Tibial nerve (tissue), 4 donors: ENCODE measurements around the gene GUK1. TPM values are rescaled to one million over a fixed set of nuclear protein-coding genes. Genes with fewer than 3 reads are reported as not detected.
"Not testable (repeated sequence)": the region's sequence is repeated elsewhere in the genome, so short reads cannot be mapped to it uniquely, and the experiment has no call there.

ENCODE experiments used
- DNase-seq, 2 donors: peaks; one replicate each; pipeline ENCODE4 v3.0.0-alpha.2; 2019; ENCODE audit warnings: low spot score in 2 of 2
- H3K27ac ChIP-seq, 4 donors: fragments of 200-600 bp; sonication (generic) in 3 of 4; one replicate each; pipeline ENCODE4 v1.5.1; 2017 to 2019; ENCODE audit warnings: mild to moderate bottlenecking in 1 of 4
- H3K27me3 ChIP-seq, 2 donors: fragments of 200-600 bp; sonication (generic) in 1 of 2; one replicate each; pipeline versions ENCODE4 v1.5.1 to v1.6.0; 2017 to 2019
- H3K36me3 ChIP-seq, 3 donors: fragments of 200-600 bp; sonication (generic); one replicate each; pipeline ENCODE4 v1.5.1; 2018 to 2019
- H3K4me1 ChIP-seq, 4 donors: fragments of 200-600 bp; sonication (generic) in 3 of 4; one replicate each; pipeline ENCODE4 v1.5.1; 2017 to 2019
- H3K4me3 ChIP-seq, 4 donors: fragments of 200-600 bp; sonication (generic) in 3 of 4; one replicate each; pipeline ENCODE4 v1.5.1; 2017 to 2019; ENCODE audit warnings: mild to moderate bottlenecking in 1 of 4, moderate library complexity in 1 of 4
- H3K9me3 ChIP-seq, 4 donors: fragments of 200-600 bp; sonication (generic) in 3 of 4; one replicate each; pipeline ENCODE4 v1.5.1; 2017 to 2019
- EP300 ChIP-seq, 2 donors: sonication (generic); formaldehyde crosslinking; IDR thresholded peaks; one replicate each; pipeline ENCODE4 v1.6.1; 2017; ENCODE audit warnings: antibody characterized with exemption in 2 of 2, mild to moderate bottlenecking in 1 of 2
- POLR2A ChIP-seq, 2 donors: fragments of 450-650 bp; IDR thresholded peaks; one replicate each; pipeline ENCODE4 v1.6.1; 2017; ENCODE audit warnings: antibody characterized with exemption in 2 of 2, mild to moderate bottlenecking in 2 of 2, moderate library complexity in 2 of 2
- WGBS, 2 donors: methylation state at CpG; one replicate each; pipeline ENCODE4 v1.1.5; 2018; 5-methylcytosine and 5-hydroxymethylcytosine counted together
- total RNA-seq, 4 donors: library from RNA; depleted of rRNA; stranded (reverse); fragments of >200 nt; gene quantifications; one replicate each; pipeline ENCODE4 v1.1.0, GENCODE V29; 2016
- TF ChIP-seq, protein P1 (sequence below), 5 experiments: fragments of 200-600 bp in 3 of 5; fragments of 450-650 bp in 2 of 5; sonication (generic) in 3 of 5; IDR thresholded peaks; one replicate each; pipeline ENCODE4 v1.5.1; 2016 to 2019; ENCODE audit warnings: antibody characterized with exemption in 5 of 5, mild to moderate bottlenecking in 3 of 5, moderate library complexity in 2 of 5

The GUK1 gene
- total RNA-seq, 4 donors from 2014 or later: 501 to 540 (median 510) TPM

DNA sequence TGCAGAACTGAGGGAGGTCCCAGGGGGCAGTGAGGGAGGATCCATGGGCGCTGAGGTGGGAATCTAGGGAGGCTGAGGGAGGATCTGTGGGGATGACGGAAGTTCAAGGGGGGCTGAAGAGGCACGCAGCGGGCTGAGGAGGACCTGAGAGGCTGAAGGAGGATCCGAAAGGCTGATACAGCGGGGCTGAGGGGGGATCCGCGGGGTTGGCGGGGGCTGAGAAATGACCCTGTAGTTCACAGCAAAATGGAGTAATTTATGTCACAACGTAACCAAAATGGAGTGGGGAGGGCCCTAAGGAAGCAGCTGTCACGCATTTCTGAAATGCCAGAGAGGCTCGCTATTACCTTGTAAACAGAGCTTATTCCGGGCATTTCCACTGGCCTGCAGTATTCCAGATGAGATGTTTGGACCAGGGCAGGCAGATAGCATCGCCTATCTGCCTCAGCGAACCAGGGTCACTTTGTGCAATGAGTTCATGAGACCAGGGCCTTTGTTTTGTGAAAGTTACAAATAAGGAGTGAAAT is 30.1 kb upstream of the GUK1 start:
- TF ChIP-seq, protein P1, sequence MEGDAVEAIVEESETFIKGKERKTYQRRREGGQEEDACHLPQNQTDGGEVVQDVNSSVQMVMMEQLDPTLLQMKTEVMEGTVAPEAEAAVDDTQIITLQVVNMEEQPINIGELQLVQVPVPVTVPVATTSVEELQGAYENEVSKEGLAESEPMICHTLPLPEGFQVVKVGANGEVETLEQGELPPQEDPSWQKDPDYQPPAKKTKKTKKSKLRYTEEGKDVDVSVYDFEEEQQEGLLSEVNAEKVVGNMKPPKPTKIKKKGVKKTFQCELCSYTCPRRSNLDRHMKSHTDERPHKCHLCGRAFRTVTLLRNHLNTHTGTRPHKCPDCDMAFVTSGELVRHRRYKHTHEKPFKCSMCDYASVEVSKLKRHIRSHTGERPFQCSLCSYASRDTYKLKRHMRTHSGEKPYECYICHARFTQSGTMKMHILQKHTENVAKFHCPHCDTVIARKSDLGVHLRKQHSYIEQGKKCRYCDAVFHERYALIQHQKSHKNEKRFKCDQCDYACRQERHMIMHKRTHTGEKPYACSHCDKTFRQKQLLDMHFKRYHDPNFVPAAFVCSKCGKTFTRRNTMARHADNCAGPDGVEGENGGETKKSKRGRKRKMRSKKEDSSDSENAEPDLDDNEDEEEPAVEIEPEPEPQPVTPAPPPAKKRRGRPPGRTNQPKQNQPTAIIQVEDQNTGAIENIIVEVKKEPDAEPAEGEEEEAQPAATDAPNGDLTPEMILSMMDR (IDR thresholded peaks at IDR 0.05): no peak
- TF ChIP-seq EP300 (IDR thresholded peaks at IDR 0.05): no peak
- Histone ChIP-seq H3K27me3 (no peaks in the 10 kb centered on the region), H3K27ac (peak overlapping the region; percentile 93 to 99 (median 98)), H3K4me1 (peaks cover 0 to 23% (median 13%) of the 10 kb centered on the region in 4 donors), H3K9me3 (no peaks in the 10 kb centered on the region), H3K36me3 (peaks cover 0 to 30% (median 0%) of the 10 kb centered on the region in 3 donors), H3K4me3 (peak overlapping the region; percentile 74 to 99 (median 92))
- no peak for DNase-seq
- WGBS, 2 donors: 32 to 37% methylated on average over 15 of the region's 15 CpGs

DNA sequence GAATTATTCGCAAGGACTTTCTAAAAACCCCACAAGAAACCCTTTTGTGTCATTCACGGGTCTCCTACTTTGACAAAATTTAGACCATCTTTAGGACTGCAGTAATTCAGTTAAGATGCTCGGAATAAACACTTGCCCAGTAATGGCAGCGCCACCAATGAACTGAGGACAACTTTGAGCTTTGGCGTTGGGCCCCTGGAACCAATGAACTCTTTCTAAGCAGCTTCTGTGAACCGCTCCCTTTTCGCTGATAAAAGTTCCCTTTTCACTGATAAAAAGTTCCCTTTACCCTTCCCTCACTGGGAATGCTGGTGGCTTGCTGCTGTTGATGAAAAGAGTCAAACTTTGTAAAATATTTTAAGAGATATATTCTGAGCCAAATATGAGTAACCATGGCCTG is 29.5 kb upstream of the GUK1 start:
- Histone ChIP-seq H3K4me1 (peaks cover 0 to 23% (median 13%) of the 10 kb centered on the region in 4 donors), H3K9me3 (no peaks in the 10 kb centered on the region), H3K27me3 (no peaks in the 10 kb centered on the region), H3K36me3 (peaks cover 0 to 25% (median 0%) of the 10 kb centered on the region in 3 donors), H3K4me3 (no peak overlapping the region), H3K27ac (peak overlapping the region; percentile 93 to 99 (median 98))
- WGBS, 2 donors: 82 to 93% methylated on average over 7 of the region's 7 CpGs
- TF ChIP-seq EP300 (IDR thresholded peaks at IDR 0.05) (no peak), POLR2A (IDR thresholded peaks at IDR 0.05) (no peak)
- TF ChIP-seq, protein P1 (IDR thresholded peaks at IDR 0.05): no peak
- DNase-seq: no peak

DNA sequence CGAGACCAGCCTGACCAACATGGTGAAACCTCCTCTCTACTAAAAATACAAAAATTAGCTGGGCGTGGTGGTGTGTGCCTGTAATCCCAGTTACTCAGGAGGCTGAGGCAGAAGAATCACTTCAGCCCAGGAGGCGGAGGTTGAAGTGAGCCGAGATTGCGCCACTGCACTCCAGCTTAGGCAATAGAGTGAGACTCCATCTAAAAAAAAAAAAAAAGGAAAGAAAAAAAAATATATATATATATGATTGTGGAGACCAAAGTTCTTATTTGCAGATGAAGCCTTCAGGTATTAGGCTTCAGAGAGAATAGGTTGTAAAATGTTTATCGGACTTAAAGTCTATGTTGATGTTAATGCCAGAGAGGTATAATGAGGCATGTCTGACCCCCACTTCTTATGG is 28.8 kb upstream of the GUK1 start:
- not testable (repeated sequence) for H3K4me3 ChIP-seq, H3K27me3 ChIP-seq, H3K9me3 ChIP-seq, DNase-seq, H3K27ac ChIP-seq
- WGBS, 2 donors: 93 to 95% methylated on average over 6 of the region's 6 CpGs
- peaks cover 0 to 23% (median 13%) of the 10 kb centered on the region in 4 donors for H3K4me1 ChIP-seq
- H3K36me3 ChIP-seq: peaks cover 0 to 17% (median 0%) of the 10 kb centered on the region in 3 donors

DNA sequence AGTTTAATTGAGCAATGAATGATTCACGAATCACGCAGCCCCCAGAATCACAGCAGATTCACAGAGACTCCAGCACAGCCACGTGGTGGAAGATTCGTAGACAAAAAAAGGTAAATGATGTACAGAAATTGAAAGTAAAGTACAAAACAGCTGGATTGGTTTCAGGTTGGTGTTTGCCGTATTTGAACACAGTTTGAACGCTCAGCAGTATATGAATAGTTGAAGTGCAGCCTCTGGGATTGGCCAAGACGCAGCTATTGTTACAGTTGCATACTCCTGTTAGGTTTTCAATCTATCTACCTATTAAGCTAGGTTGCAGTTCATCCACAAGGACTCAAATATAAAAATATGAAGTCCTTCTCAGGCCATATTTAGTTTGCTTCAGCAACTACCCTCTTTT is 27.9 kb upstream of the GUK1 start:
- H3K9me3 ChIP-seq: no peaks in the 10 kb centered on the region
- H3K4me3 ChIP-seq: no peak overlapping the region
- H3K27me3 ChIP-seq: no peaks in the 10 kb centered on the region
- WGBS, 2 donors: 90 to 92% methylated on average over 7 of the region's 7 CpGs
- no peak for DNase-seq
- H3K4me1 ChIP-seq: peaks cover 0 to 23% (median 13%) of the 10 kb centered on the region in 4 donors
- H3K27ac ChIP-seq: no peak overlapping the region
- TF ChIP-seq EP300 (IDR thresholded peaks at IDR 0.05): no peak
- TF ChIP-seq, protein P1 (IDR thresholded peaks at IDR 0.05): no peak
- no peak for TF ChIP-seq POLR2A (IDR thresholded peaks at IDR 0.05)
- peaks cover 0 to 9% (median 0%) of the 10 kb centered on the region in 3 donors for H3K36me3 ChIP-seq

DNA sequence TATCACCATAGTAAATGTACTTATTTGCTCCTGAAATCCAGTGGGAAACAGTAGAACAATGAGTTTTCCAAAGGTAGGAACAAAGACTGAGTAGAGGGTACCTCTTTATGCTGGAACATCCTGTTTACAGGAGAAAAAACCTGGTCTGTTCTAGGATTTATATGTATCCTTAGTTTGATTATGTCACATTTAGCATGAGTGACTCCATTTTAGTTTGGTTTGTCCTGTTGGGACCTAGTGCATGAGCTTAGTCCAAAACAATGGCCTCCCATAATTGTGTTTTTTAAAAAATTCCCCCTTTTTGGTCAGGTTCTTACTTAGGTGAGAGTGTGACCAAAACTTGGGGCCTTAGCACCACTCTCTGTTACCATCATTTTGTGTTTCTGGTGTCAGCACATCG is 27.5 kb upstream of the GUK1 start:
- Histone ChIP-seq H3K4me1 (peaks cover 0 to 23% (median 13%) of the 10 kb centered on the region in 4 donors), H3K36me3 (peaks cover 0 to 4% (median 0%) of the 10 kb centered on the region in 3 donors), H3K27ac (no peak overlapping the region), H3K27me3 (no peaks in the 10 kb centered on the region), H3K9me3 (no peaks in the 10 kb centered on the region), H3K4me3 (no peak overlapping the region)
- TF ChIP-seq EP300 (IDR thresholded peaks at IDR 0.05): no peak
- no peak for DNase-seq
- WGBS, 2 donors: 84 to 89% methylated on average over 1 of the region's 1 CpG

DNA sequence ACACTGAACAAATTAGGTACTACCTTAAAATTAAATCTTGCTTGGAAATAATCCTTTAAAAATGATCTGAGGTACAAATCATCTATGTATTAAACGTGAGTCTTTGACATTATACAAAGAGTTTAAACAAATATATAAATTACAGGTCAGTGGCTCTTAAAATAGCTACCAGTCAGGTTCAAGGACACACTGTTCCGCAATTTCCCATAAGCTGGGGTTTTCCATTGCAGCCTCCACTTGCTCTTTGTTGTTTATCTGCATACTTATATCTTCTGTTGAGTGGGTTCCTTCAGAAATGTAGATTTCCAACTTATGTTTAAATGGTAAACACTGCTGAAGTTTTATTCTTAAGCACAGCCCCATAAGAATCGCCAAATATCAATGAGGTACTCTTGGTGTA is 25.3 kb upstream of the GUK1 start:
- Histone ChIP-seq H3K27ac (no peak overlapping the region), H3K36me3 (no peaks in the 10 kb centered on the region), H3K9me3 (no peaks in the 10 kb centered on the region), H3K4me3 (no peak overlapping the region), H3K27me3 (no peaks in the 10 kb centered on the region), H3K4me1 (peaks cover 0 to 9% (median 4%) of the 10 kb centered on the region in 4 donors)
- 77% methylated on average over 3 of the region's 3 CpGs for WGBS, 2 donors
- TF ChIP-seq, protein P1 (IDR thresholded peaks at IDR 0.05): no peak
- no peak for TF ChIP-seq EP300 (IDR thresholded peaks at IDR 0.05)
- TF ChIP-seq POLR2A (IDR thresholded peaks at IDR 0.05): no peak
- DNase-seq: no peak
